NCI-H526 (cell line): ENCODE results near the gene PHKG1.
"Not testable (repeated sequence)": the region's sequence is repeated elsewhere in the genome, so short reads cannot be mapped to it uniquely, and the experiment has no call there.

Experiments
- DNase-seq, 2 experiments: peaks; one replicate each; lab custom pipeline; 2025; lab: John Stamatoyannopoulos, UW

Gene PHKG1

GRCh38 chr7:56083150-56083785 lies 9.5 kb downstream of the PHKG1 start:
- DNase-seq, result no peak

- DNase-seq, result no peak
Measured at GRCh38 chr7:56081626-56082340, 11.0 kb downstream of the PHKG1 start.

- DNase-seq, result not testable (repeated sequence)
Measured at GRCh38 chr7:56080726-56081435, 11.9 kb downstream of the PHKG1 start.

- peak in 1 of 2 experiments; percentile 12 for DNase-seq
Measured at GRCh38 chr7:56079450-56080185, 13.1 kb downstream of the PHKG1 start.

GRCh38 chr7:56078196-56078595 lies 14.6 kb downstream of the PHKG1 start:
- DNase-seq, result no peak

GRCh38 chr7:56077681-56078080 lies 15.1 kb downstream of the PHKG1 start:
- no peak for DNase-seq

GRCh38 chr7:56074371-56074791 lies 18.4 kb downstream of the PHKG1 start:
- DNase-seq, result peak; percentile 73 to 85

- not testable (repeated sequence) for DNase-seq
Measured at GRCh38 chr7:56066376-56066775, 26.4 kb downstream of the PHKG1 start.

GRCh38 chr7:56063882-56064625 lies 28.7 kb downstream of the PHKG1 start, which contains the start of gene SUMF2:
Gene SUMF2 (plus strand): TSS chr7:56064286. CDS start chr7:56064312, 26 bp downstream.
- DNase-seq, result peak; percentile 71 to 91

GRCh38 chr7:56063500-56063881 lies 29.3 kb downstream of the PHKG1 start:
- DNase-seq, result peak in 1 of 2 experiments; percentile 34

GRCh38 chr7:56062382-56062781 lies 30.4 kb downstream of the PHKG1 start:
- DNase-seq, result no peak

- DNase-seq, result no peak
Measured at GRCh38 chr7:56053993-56054392, 38.8 kb downstream of the PHKG1 start.

- DNase-seq, result no peak
Measured at GRCh38 chr7:56053379-56053778, 39.4 kb downstream of the PHKG1 start.

GRCh38 chr7:56051339-56052191 lies 41.2 kb downstream of the PHKG1 start, which contains the start of the genes CCT6A and PSPH:
Gene CCT6A (plus strand): TSS chr7:56051765. CDS start chr7:56051849, 84 bp downstream.
Gene PSPH (minus strand): TSS chr7:56051444. CDS start chr7:56021212, 30,232 bp downstream.
- peak; percentile 96 to 99 for DNase-seq

GRCh38 chr7:56051053-56051338 lies 41.8 kb downstream of the PHKG1 start:
- no peak for DNase-seq

- DNase-seq, result peak; percentile 8 to 48
Measured at GRCh38 chr7:56048763-56049162, 44.0 kb downstream of the PHKG1 start.

- DNase-seq, result no peak
Measured at GRCh38 chr7:56048245-56048644, 44.5 kb downstream of the PHKG1 start.

- not testable (repeated sequence) for DNase-seq
Measured at GRCh38 chr7:56047446-56048116, 45.2 kb downstream of the PHKG1 start.

- DNase-seq, result no peak
Measured at GRCh38 chr7:56046721-56047445, 45.9 kb downstream of the PHKG1 start.
